HepG2 (cell line): Measurements from ENCODE around the gene WDR45B. TPM values are rescaled to one million over a fixed set of nuclear protein-coding genes. Genes with fewer than 3 reads are reported as not detected.
A peak's percentile ranks its signal among the peaks of the same experiment; 100 is the strongest.

Experiments
- ATAC-seq: fragments of 200-7000 bp; cut with Tn5 transposase; 3 replicates; pipeline ENCODE4 v1.9.1; 2020; ENCODE audit warnings: mild to moderate bottlenecking, moderate library complexity
- BruUV-seq: library from RNA; stranded (reverse); fragments of 400-500 nt; replicated peaks from 2 replicates; lab custom pipeline; 2021; lab: Mats Ljungman, UMichigan
- CTCF ChIA-PET: fragments of 300-600 bp; formaldehyde crosslinking; extraction: SDS; loops from one replicate; lab custom pipeline; 2021; ENCODE audit warnings: low total read pairs, inconsistent platforms, low intra/inter-chr PET ratio; lab: Yijun Ruan, JAX
- POLR2A ChIA-PET: fragments of 350-600 bp; sonication (Branson Sonifier 250); formaldehyde crosslinking; loops from one replicate; lab custom pipeline; 2020; ENCODE audit warnings: antibody characterized with exemption, inconsistent platforms; lab: Yijun Ruan, JAX
- DNase-seq: peaks from one replicate; pipeline ENCODE4 v3.0.0-alpha.2; 2015; ENCODE audit warnings: low spot score
- FAIRE-seq: peaks from 3 replicates; lab custom pipeline; 2011; peaks lifted over from hg19 to GRCh38; lab: Jason Lieb, UNC
- H2AFZ ChIP-seq: one replicate; pipeline ENCODE4 v1.6.1; 2011; ENCODE audit warnings: low read length, inconsistent platforms
- H3K27ac ChIP-seq: fragments of 300-600 bp; 3 replicates; pipeline ENCODE4 v1.8.0; 2011; ENCODE audit warnings: mixed run types, mild to moderate bottlenecking, mixed read lengths, low read length, inconsistent platforms; ENCODE audit not compliant: insufficient read depth; ENCODE audit errors: extremely low read length
- H3K27me3 ChIP-seq, 2 experiments: fragments of 200-600 bp in 1 of 2; 2 replicates in 1 of 2; 3 replicates in 1 of 2; pipeline versions ENCODE4 v1.6.0 to v1.8.0; 2011; ENCODE audit warnings: low read length in 2 of 2, mild to moderate bottlenecking in 2 of 2, moderate library complexity in 2 of 2, inconsistent platforms in 1 of 2; ENCODE audit not compliant: insufficient read depth in 2 of 2, control insufficient read depth in 1 of 2
- H3K36me3 ChIP-seq, 2 experiments: fragments of 200-600 bp in 1 of 2; replicated peaks in 1 of 2; 2 replicates in 1 of 2; 3 replicates in 1 of 2; pipeline versions ENCODE4 v1.5.1 to v1.8.0; 2011; ENCODE audit warnings: low read length in 2 of 2, inconsistent platforms in 1 of 2; ENCODE audit not compliant: insufficient read depth in 2 of 2, control insufficient read depth in 1 of 2
- H3K4me1 ChIP-seq: 2 replicates; pipeline ENCODE4 v1.5.1; 2012; ENCODE audit warnings: low read length, inconsistent platforms; ENCODE audit not compliant: insufficient read depth
- H3K4me2 ChIP-seq: 2 replicates; pipeline ENCODE4 v1.6.0; 2011; ENCODE audit warnings: low read depth, low read length, inconsistent platforms
- H3K4me3 ChIP-seq, 3 experiments: fragments of 200-600 bp in 1 of 3; sonication (generic), shearing (Covaris generic) in 1 of 3; replicated peaks in 1 of 3; 2 replicates each; pipeline ENCODE4 v1.5.1; 2011 to 2016; ENCODE audit warnings: low read length in 3 of 3, inconsistent platforms in 2 of 3, low read depth in 2 of 3, mild to moderate bottlenecking in 2 of 3, control low read depth in 1 of 3, mixed read lengths in 1 of 3; ENCODE audit not compliant: insufficient read depth in 1 of 3
- H3K79me2 ChIP-seq: one replicate; pipeline ENCODE4 v1.6.1; 2011; ENCODE audit warnings: low read length, inconsistent platforms; ENCODE audit not compliant: insufficient read depth
- H3K9ac ChIP-seq: 2 replicates; pipeline ENCODE4 v1.6.0; 2011; ENCODE audit warnings: mild to moderate bottlenecking, low read depth, low read length, inconsistent platforms; ENCODE audit not compliant: insufficient read depth
- H3K9me3 ChIP-seq: 2 replicates; pipeline ENCODE4 v1.5.1; 2012; ENCODE audit warnings: mild to moderate bottlenecking, low read length
- H4K20me1 ChIP-seq: 2 replicates; pipeline ENCODE4 v1.6.0; 2011; ENCODE audit warnings: inconsistent platforms, mild to moderate bottlenecking, low read length, moderate library complexity; ENCODE audit not compliant: insufficient read depth
- AGO2 ChIP-seq: fragments of 200-400 bp; formaldehyde crosslinking; optimal IDR thresholded peaks from 2 replicates; pipeline ENCODE3; 2017; ENCODE audit warnings: mild to moderate bottlenecking, low read depth, low read length, moderate library complexity
- CHD2 ChIP-seq: IDR thresholded peaks from 2 replicates; pipeline ENCODE4 v1.6.1; 2011; ENCODE audit warnings: low read depth, low read length, improper control_type of control experiment
- GZF1 ChIP-seq: sonication (generic); formaldehyde crosslinking; IDR thresholded peaks from 2 replicates; pipeline ENCODE4 v1.5.1; 2020; ENCODE audit warnings: mild to moderate bottlenecking, missing genetic modification reagents
- HES4 ChIP-seq: sonication (generic); formaldehyde crosslinking; IDR thresholded peaks from 2 replicates; pipeline ENCODE4 v1.9.0; 2021; ENCODE audit warnings: mild to moderate bottlenecking, missing genetic modification reagents, borderline replicate concordance
- IKZF4 ChIP-seq: sonication (generic); formaldehyde crosslinking; IDR thresholded peaks from 2 replicates; pipeline ENCODE4 v1.5.1; 2020; ENCODE audit warnings: borderline replicate concordance, mild to moderate bottlenecking, low read depth, missing genetic modification reagents; ENCODE audit errors: not compliant biosample characterization
- IRX3 ChIP-seq: sonication (generic); formaldehyde crosslinking; IDR thresholded peaks from 2 replicates; pipeline ENCODE4 v1.8.1; 2023; ENCODE audit warnings: mild to moderate bottlenecking, low read depth, missing genetic modification reagents, borderline replicate concordance
- KDM5A ChIP-seq: fragments of 200-600 bp; sonication (generic); IDR thresholded peaks from 2 replicates; pipeline ENCODE4 v1.7.0; 2018; ENCODE audit warnings: antibody characterized with exemption, mild to moderate bottlenecking, low read length, borderline replicate concordance
- MEIS1 ChIP-seq: sonication (generic); formaldehyde crosslinking; IDR thresholded peaks from 2 replicates; pipeline ENCODE4 v1.9.0; 2021; ENCODE audit warnings: mild to moderate bottlenecking, missing genetic modification reagents, moderate library complexity, borderline replicate concordance
- MEIS2 ChIP-seq: sonication (generic); formaldehyde crosslinking; IDR thresholded peaks from 2 replicates; pipeline ENCODE4 v1.9.0; 2021; ENCODE audit warnings: mild to moderate bottlenecking, missing genetic modification reagents
- TCF7L2 ChIP-seq: IDR thresholded peaks from 2 replicates; pipeline ENCODE4 v1.6.1; 2011; ENCODE audit warnings: mild to moderate bottlenecking, low read depth, low read length, moderate library complexity
- ZC3H13 ChIP-seq: sonication (generic); formaldehyde crosslinking; IDR thresholded peaks from 2 replicates; pipeline ENCODE4 v1.8.1; 2023; ENCODE audit warnings: mild to moderate bottlenecking, missing genetic modification reagents, moderate library complexity
- ZNF17 ChIP-seq: sonication (generic); formaldehyde crosslinking; IDR thresholded peaks from 2 replicates; pipeline ENCODE4 v1.5.0; 2020; ENCODE audit warnings: mild to moderate bottlenecking, missing genetic modification reagents
- ZNF225 ChIP-seq: sonication (generic); formaldehyde crosslinking; IDR thresholded peaks from 2 replicates; pipeline ENCODE4 v1.4.0; 2020; ENCODE audit warnings: mild to moderate bottlenecking, missing genetic modification reagents
- ZNF232 ChIP-seq: sonication (generic); formaldehyde crosslinking; IDR thresholded peaks from 2 replicates; pipeline ENCODE4 v1.4.0; 2020; ENCODE audit warnings: missing genetic modification reagents, borderline replicate concordance
- ZNF256 ChIP-seq: sonication (generic); formaldehyde crosslinking; conservative IDR thresholded peaks from 2 replicates; pipeline ENCODE4 v1.4.0; 2020; ENCODE audit warnings: missing genetic modification reagents
- ZNF350 ChIP-seq: sonication (generic); formaldehyde crosslinking; IDR thresholded peaks from 2 replicates; pipeline ENCODE4 v1.4.0; 2020; ENCODE audit warnings: mild to moderate bottlenecking, low read depth, missing genetic modification reagents, borderline replicate concordance
- ZNF629 ChIP-seq: sonication (generic); formaldehyde crosslinking; conservative IDR thresholded peaks from 2 replicates; pipeline ENCODE4 v1.5.0; 2020; ENCODE audit warnings: missing genetic modification reagents
- ZSCAN20 ChIP-seq: sonication (generic); formaldehyde crosslinking; IDR thresholded peaks from 2 replicates; pipeline ENCODE4 v1.4.0; 2020; ENCODE audit warnings: missing genetic modification reagents, mild to moderate bottlenecking, borderline replicate concordance
- WGBS: methylation state at CpG from one replicate; pipeline ENCODE4 v1.1.6; 2017; ENCODE audit warnings: low lambda C conversion rate; 5-methylcytosine and 5-hydroxymethylcytosine counted together
- in situ Hi-C: cut with HindIII; loops from 2 replicates; pipeline ENCODE4 v1.10.0; 2017; ENCODE audit warnings: low pct_unique_long_range_greater_than_20kb; ENCODE audit not compliant: extremely low pct_ligation_motif_present
- intact Hi-C: fragments of 100-400 bp; cut with micrococcal nuclease; formaldehyde crosslinking; loops from one replicate; pipeline ENCODE4 v1.10.0; 2022; ENCODE audit not compliant: unreplicated experiment
- polyA plus RNA-seq, 8 experiments: library from polyadenylated mRNA; depleted of rRNA in 3 of 8; stranded (reverse) in 7 of 8; unstranded in 1 of 8; fragments of >200 nt; fragmentation: Illumina TruSeq in 4 of 8; extraction: Trizol in 4 of 8; gene quantifications; 2 replicates each; pipeline versions ENCODE4 v1.2.1 to v1.2.3, GENCODE V29; 2011 to 2016; ENCODE audit warnings: low read depth in 4 of 8, missing spikeins in 1 of 8, mixed read lengths in 1 of 8; ENCODE audit not compliant: insufficient read depth in 1 of 8
- total RNA-seq, 5 experiments: library from RNA; depleted of rRNA; stranded (reverse); fragments of >200 nt; fragmentation: Illumina TruSeq; extraction: Trizol; gene quantifications; 2 replicates each; pipeline ENCODE4 v1.2.3, GENCODE V29; 2016; ENCODE audit warnings: low read depth in 1 of 5
- TF ChIP-seq, protein P1 (sequence below): sonication (generic); formaldehyde crosslinking; IDR thresholded peaks from 2 replicates; pipeline ENCODE4 v1.4.0; 2020; ENCODE audit warnings: mild to moderate bottlenecking, missing genetic modification reagents
- TF ChIP-seq, protein P2 (sequence below): sonication (generic); formaldehyde crosslinking; IDR thresholded peaks from 2 replicates; pipeline ENCODE4 v1.5.0; 2020; ENCODE audit warnings: missing genetic modification reagents

WDR45B gene
- total and polyA plus RNA-seq, 2 of the 13 experiments (the other 11 are each of a cell fraction or from before 2014, with no cell fraction given) = 86.2 to 155 TPM

- peak overlapping the region; percentile 99 for H3K9ac ChIP-seq
- H3K4me3 ChIP-seq = peak overlapping the region; percentile 85 to 100 (median 94)
- no peaks in the 10 kb centered on the region for H3K9me3 ChIP-seq
- WGBS = under 1% methylated on average over 21 of the region's 54 CpGs
- intact Hi-C loops = no loop called here
- peaks cover 49% of the 10 kb centered on the region for H3K79me2 ChIP-seq
- ChIA-PET CTCF (no interaction called here), POLR2A (no interaction called here)
- H3K27ac ChIP-seq = peak overlapping the region; percentile 88
- peaks cover 16 to 20% of the 10 kb centered on the region in 2 experiments for H3K36me3 ChIP-seq
- in situ Hi-C loops = no loop called here
- H4K20me1 ChIP-seq = peaks cover 37% of the 10 kb centered on the region
- BruUV-seq = no TSS peak
- peak overlapping the region; percentile 99 for H3K4me2 ChIP-seq
- no peak for FAIRE-seq
- no peak for DNase-seq
- H2AFZ ChIP-seq = no peak overlapping the region
- ATAC-seq = peak; percentile 37
- H3K4me1 ChIP-seq = peaks cover 44% of the 10 kb centered on the region
- no peaks in the 10 kb centered on the region; a peak in 1 of 5 replicates for H3K27me3 ChIP-seq
- TF ChIP-seq ZC3H13 (CRISPR knock-in tag) = peak; percentile 29; the same call in 1 of the 2 replicates
- 0 out of 2 replicates have a peak, but pooled peaks have one; percentile 5 for TF ChIP-seq IRX3
- no peak for TF ChIP-seq TCF7L2
- TF ChIP-seq ZNF225 (CRISPR knock-in tag) = no peak
- TF ChIP-seq GZF1 = peak; percentile 43; the same call in 1 of the 2 replicates
- TF ChIP-seq, protein P1, sequence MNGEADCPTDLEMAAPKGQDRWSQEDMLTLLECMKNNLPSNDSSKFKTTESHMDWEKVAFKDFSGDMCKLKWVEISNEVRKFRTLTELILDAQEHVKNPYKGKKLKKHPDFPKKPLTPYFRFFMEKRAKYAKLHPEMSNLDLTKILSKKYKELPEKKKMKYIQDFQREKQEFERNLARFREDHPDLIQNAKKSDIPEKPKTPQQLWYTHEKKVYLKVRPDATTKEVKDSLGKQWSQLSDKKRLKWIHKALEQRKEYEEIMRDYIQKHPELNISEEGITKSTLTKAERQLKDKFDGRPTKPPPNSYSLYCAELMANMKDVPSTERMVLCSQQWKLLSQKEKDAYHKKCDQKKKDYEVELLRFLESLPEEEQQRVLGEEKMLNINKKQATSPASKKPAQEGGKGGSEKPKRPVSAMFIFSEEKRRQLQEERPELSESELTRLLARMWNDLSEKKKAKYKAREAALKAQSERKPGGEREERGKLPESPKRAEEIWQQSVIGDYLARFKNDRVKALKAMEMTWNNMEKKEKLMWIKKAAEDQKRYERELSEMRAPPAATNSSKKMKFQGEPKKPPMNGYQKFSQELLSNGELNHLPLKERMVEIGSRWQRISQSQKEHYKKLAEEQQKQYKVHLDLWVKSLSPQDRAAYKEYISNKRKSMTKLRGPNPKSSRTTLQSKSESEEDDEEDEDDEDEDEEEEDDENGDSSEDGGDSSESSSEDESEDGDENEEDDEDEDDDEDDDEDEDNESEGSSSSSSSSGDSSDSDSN (CRISPR knock-in tag) = 0 out of 2 replicates have a peak, but pooled peaks have one; percentile 63
- peak; percentile 68 for TF ChIP-seq AGO2
- peak; percentile 93; the same call in 1 of the 2 replicates for TF ChIP-seq ZSCAN20 (CRISPR knock-in tag)
- 0 out of 2 replicates have a peak, but pooled peaks have one; percentile 9 for TF ChIP-seq CHD2
- peak; percentile 95; the same call in 1 of the 2 replicates for TF ChIP-seq HES4 (CRISPR knock-in tag)
- no peak for TF ChIP-seq ZNF232 (CRISPR knock-in tag)
- TF ChIP-seq, protein P2, sequence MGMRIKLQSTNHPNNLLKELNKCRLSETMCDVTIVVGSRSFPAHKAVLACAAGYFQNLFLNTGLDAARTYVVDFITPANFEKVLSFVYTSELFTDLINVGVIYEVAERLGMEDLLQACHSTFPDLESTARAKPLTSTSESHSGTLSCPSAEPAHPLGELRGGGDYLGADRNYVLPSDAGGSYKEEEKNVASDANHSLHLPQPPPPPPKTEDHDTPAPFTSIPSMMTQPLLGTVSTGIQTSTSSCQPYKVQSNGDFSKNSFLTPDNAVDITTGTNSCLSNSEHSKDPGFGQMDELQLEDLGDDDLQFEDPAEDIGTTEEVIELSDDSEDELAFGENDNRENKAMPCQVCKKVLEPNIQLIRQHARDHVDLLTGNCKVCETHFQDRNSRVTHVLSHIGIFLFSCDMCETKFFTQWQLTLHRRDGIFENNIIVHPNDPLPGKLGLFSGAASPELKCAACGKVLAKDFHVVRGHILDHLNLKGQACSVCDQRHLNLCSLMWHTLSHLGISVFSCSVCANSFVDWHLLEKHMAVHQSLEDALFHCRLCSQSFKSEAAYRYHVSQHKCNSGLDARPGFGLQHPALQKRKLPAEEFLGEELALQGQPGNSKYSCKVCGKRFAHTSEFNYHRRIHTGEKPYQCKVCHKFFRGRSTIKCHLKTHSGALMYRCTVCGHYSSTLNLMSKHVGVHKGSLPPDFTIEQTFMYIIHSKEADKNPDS (CRISPR knock-in tag) = no peak
- no peak for TF ChIP-seq IKZF4
- TF ChIP-seq ZNF256 (CRISPR knock-in tag) = 0 out of 2 replicates have a peak, but pooled peaks have one; percentile 31
- TF ChIP-seq MEIS1 (CRISPR knock-in tag) = no peak; the same call in 1 of the 2 replicates
- no peak for TF ChIP-seq ZNF17 (CRISPR knock-in tag)
- TF ChIP-seq KDM5A = 0 out of 2 replicates have a peak, but pooled peaks have one; percentile 18
- TF ChIP-seq ZNF350 (CRISPR knock-in tag) = no peak; the same call in 1 of the 2 replicates
- peak; percentile 21; the same call in 1 of the 2 replicates for TF ChIP-seq MEIS2 (CRISPR knock-in tag)
- TF ChIP-seq ZNF629 (CRISPR knock-in tag) = no peak
These were observed 565 bp downstream of the WDR45B start for GRCh38 chr17:82647593-82648164.
